Left kidney (tissue), 2 donors: ENCODE measurements around the gene GPR26. TPM values are rescaled to one million over a fixed set of nuclear protein-coding genes. Genes with fewer than 3 reads are reported as not detected.

ENCODE experiments used
- DNase-seq: peaks from one replicate; pipeline ENCODE4 v3.0.0-alpha.2; 2013
- polyA plus RNA-seq: library from polyadenylated mRNA; unstranded; fragments of 120-200 nt; gene quantifications from one replicate; pipeline ENCODE4 v1.2.1, GENCODE V29; 2013; ENCODE audit not compliant: insufficient read length

GPR26 gene
- polyA plus RNA-seq, 1 donor = 0.07 TPM

DNA sequence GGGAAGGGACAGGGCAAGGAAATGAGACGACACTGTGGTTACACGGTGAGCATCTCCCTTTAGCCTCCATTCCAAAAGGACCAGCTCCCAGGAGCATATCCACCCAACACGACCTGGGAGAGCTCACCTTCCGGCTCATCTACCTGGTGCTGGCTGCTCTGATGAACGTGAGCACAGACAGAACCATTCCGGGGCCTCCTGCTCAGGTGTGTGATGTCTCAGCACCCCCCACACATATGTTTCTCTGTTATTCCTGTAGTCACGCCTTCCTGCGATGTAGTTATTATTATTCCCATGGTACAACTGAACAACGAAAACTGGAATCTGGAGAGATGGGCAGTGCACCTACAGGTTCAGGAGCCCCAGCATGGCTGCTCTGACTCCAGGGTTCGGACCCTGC, 20.5 kb upstream of the GPR26 start:
- DNase-seq = no peak

DNA sequence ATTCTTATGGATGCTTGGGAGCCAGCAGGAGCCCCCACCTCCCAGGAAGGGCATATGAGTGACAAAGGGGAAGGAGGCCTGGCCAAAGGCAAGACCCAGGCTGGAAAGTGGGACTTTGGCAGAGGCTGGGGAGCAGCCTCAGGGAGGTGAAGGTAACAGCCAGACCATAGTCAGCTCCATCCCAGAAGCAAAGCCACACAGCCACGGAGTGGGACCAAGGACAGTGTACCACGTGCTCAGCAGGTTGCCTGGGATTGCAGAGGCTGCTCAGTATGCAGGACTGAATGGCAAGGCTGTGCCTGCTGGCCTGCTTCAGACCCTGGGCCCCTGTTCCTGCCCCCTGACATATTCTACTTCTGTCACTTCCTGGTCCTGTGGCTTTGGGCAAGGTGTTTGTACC, 17.6 kb upstream of the GPR26 start:
- DNase-seq = no peak

DNA sequence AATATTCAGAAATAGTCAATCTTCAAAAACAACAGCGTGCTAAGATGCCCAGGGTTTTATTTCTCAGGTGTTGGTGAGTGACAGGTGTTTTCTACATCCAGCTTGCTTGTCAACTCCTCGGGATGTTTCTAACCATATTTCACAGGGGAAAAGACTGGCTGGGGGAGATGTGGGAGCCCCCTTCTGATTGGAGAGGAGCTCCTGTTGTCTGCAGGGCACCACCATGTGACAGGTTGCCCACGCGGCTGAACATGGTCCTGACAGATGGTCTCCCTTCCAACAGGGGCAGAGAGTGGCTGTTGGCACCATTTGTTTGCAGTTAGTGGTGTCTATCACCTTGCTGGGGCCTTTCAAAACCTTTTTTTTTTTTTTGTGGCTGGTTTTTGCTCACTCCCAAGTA, 16.5 kb upstream of the GPR26 start:
- DNase-seq = no peak

DNA sequence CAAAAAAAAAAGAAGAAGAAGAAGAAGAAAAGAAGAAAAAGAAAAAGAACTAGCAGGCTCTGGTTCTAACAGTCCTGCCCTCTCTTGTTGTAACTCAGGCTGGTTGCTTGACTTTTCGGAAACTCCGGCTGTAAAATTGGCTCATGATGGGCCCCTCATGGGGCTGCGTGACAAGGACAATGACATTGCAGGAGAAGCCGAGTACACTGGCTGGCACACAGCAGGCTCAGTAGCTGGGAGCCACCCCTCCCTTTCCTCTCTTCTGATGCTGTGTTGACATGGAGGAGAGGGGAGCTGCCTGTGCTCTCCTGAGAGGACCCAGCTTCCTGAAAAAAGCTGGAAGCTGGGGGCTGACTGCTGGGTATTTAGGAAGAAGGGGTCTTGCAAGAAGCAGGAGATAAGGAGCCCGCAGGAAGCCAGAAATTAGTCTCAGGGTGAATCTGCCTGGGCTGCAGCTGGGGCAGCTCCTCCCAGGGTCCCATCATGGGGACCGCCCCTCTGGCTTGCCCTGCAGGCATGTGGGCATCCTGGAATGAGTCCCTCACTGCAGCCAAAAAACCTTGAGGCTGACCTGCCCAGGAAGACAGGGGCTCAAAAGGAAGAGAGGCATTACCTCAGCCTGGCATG, 14.6 kb upstream of the GPR26 start:
- DNase-seq = no peak

DNA sequence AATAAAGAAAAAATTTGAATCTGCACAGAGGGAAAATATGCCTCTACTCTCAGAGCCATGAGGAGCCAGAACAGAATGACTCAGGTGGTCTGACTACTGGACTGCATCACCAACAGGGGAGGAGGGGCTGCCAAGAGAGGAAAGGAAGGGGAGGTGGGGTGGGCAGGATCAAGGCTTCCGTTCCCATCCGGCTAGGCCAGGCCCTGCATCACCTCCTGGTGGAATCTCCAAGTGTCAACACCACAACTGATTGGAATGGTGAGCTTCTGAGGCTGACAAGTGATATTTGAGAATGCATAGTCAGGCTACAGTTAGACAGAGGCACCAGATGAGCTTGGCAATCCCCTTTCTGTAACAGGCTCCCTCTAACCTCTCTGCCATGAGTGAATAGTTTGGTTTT, 10.4 kb upstream of the GPR26 start:
- no peak for DNase-seq

DNA sequence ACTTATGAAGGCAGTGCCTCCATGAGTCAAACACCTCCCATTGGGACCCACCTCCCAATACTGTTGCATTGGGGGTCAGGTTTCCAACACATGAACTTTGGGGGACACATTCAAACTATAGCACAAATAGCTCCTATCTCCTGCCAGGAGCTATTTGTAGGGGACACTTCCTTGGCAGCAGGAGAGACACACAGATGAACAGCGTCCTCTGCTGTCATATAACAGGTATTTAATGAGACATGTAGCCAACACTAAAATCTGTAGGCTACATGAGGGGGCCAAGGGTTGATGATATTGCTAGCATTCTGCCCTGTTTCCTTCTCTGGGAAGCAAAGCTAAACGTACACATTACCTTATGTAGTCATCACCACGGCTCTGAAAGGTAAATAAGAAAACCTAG, 2.6 kb upstream of the GPR26 start:
- DNase-seq = no peak

DNA sequence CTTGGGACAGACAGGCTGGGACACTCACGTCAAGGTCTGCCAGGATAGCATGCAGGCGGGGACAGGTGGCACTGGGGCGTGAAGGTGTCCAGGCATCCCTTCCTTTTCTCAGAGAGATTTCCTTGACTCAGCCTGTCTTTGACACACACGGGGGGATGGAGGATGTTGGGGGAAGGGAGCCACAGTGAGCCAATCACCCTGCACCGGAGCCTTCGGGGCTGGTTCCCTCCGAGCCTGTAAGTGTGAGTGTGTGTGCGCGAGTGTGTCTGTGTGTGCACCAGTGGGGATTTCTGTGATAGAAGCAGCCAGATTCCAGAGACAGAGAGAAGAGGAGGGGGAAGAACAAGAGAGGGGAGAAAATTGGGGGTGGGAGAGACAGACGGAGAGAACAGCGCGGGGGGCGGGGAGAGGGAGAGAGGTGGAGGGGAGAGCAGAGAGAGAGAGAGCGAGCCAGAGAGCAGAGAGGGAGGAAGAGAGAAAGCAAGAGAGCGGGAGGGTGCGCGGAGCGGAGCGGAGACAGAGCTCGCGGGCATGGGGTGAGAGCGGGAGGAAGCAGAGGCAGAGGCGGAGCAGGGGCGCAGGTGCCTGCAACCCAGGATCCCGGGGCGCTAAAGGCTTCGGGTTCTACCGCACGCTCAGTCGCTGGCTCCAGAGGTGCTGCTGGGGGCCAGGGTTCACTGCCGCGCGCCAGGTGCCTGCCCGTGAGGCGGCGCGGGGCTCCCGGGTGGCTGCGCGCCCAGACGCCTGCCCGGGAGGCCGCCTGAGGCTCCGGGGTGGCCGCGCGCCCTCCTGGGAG, 466 bp upstream of the GPR26 start:
- no peak for DNase-seq

DNA sequence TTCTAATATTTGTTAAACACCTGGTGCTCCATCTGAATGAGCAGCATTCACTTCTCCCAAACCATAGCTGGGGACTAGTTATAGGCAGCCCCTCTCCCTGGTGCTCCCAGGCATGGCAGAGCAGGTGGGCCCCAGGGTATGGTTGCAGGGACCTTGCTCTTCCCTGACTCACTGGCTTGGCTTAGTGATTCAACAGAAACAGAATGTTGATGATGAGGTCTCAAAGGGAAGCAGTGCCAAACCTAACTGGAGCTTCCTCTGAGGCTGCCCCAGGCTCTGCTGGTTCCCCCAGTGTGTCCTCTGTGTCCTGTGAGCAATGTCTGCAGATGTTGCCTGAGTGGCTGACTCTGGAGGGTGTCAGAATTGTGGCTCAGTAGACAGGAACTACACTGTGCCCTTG, 3.7 kb downstream of the GPR26 start:
- no peak for DNase-seq

DNA sequence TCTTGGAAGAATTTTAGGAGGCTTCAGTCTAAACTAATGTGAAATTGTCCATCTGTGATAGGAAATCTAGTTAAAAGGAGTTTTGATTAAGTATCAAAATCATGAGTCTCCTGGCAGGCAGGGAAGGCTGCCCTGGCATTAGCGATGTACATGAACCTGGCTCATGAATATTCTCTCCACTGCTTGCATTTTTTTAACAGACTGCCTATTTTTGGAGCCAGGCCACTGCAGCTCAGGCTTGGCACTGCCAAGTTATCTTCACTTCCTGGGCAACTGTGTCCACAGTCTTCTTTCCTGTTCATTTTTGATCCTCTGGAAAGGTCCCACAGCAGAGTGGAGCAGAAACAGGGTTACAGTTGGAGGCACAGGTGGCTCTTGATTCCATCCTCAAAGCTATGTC, 7.0 kb downstream of the GPR26 start:
- no peak for DNase-seq

DNA sequence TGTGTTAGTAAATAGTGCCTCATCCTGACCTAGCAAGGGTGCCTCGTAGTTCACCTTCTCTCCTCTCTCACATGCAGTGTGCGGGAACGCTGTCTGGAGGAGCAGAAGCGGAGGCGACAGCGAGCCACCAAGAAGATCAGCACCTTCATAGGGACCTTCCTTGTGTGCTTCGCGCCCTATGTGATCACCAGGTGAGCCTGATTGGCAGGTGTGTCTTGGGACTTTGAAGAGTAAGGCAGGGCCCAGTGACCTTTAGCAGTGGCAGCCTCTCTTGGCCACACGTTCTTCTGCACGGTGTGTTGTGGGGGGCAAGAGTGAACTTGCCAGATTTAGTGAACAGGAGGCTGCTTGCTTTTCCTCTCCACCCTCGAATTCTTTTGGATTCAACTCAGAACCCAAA, 8.6 kb downstream of the GPR26 start:
- DNase-seq = no peak

DNA sequence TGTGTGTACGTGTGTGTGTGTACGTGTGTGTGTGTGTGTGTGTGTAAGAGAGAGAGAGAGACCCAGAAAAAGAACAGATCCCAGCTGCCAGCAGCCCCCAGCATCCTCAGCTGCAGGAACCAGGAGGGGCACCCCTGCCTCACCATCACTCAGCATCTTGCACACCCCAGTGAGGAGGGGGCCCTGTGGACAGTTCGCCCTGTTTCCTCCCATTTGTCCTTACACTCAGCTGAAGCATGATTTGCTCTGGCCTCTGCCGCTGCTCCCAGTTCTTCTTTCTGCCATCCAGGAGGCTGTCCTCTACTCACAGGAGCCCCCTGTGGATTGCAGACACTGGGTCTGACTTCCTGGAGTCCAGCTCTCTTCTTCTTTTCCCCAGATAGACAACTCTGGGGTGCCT, 9.7 kb downstream of the GPR26 start:
- DNase-seq = no peak

DNA sequence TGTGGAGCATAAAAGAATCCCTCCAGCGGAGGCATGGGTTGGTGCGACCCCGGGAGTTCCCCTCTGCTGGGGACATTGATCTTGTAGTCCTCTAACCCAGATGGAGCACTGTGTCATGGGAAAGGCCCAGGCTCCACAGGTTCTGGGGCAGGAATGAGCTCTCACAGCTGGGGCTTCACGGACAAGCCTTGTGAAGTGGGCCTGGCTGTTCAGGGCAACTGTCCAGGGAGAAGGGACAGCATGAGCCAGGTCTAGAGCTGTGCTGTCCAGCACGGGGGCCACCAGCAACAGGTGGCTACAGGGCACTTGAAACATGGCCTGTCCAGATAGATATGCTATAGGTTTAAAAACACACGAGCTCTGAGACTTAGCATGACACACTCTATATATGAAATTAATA, 11.4 kb downstream of the GPR26 start:
- no peak for DNase-seq

DNA sequence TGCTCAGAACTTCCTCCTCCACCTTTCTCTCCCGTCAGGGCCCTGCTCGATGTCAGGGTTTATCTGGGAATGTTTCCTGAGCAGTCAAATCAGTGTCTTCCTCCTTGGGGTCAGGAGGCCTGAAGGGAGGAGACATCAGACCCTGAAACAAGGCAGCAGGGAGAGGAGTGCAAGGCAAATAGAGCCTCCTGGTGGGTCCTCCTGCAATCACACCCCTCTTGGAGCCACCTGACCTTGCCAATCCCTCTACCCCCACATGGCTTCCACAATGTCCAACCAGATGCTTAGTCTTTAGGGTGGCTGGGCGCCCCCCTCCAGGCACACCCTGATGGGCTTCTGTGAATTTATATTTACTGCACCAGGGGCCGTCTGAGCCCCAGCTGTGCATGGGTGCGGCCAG, 12.2 kb downstream of the GPR26 start:
- DNase-seq = no peak

DNA sequence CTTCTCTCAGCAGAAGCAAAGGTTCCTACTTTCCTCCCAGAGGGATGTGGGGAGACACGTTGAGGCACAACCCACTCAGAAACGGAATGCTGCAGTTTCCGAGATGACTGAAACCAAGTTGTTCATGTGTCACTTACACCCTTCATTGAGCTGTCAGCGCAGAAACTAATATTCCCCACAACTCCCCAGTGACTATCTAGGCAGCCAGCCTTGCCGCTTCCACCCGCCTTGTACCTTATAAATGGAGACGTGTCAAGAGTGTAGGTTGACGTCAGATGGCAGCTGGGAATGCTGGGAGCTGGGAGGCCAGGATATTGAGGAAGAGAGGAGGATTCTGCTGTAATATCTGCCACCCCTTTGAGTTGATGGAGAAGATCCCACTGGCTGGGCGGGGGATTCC, 15.1 kb downstream of the GPR26 start:
- no peak for DNase-seq

DNA sequence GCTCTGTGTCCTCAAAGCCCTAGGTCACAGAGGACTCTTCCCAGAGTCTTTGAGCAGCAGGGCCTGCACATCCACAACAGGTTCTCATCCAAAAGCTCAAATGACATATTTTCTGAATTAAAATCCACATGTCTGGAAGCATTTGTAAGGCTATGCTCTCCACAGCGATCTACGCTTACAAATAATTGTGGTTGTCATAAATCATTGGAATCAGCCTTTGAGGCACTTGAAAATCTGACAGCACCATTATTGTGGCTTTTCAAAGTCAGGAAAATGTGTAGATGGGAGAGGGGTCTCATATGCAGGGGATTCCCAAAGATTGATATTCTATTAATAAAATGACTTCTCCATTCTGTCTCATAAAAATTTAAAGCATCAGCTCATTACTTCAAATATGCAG, 16.3 kb downstream of the GPR26 start:
- DNase-seq = no peak

DNA sequence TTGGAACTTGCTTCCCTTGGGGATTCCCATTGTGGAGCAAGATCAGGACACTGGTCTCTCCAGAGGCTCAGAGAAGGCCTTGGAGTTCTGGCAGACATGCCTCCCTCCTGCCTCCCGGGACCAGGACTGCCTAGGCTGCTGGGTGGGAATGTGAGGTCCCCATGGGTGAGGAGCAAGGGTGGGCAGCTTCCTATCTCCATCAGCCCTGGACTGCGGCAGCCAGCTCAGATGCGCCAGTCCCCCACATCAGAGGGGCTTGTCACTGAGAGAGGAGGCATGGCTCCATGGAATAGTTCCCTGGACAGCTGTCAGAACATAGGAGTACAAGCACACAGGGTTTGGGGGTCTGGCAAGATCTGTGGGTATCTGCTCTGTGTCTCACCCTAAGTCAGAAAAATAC, 17.3 kb downstream of the GPR26 start:
- DNase-seq = no peak

DNA sequence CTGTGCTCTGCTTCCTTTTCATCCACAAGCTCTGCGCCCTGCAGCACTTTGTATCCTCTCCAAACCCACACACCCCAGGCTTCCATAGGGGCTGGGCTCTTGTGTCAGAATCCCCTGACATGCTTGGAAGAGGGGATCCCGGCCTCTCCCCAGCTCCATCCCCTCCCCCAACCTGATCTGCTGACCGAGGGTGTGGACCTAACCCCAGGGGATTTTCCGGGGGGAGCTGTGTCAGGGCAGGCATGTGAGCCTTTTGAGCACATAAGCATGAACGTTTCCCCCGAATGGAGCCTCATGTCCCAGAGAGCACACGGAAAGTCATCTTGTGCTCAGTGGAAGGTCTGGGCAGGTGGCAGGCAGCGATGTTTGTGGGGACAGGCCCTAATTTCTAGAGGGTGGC, 17.7 kb downstream of the GPR26 start:
- DNase-seq = no peak

DNA sequence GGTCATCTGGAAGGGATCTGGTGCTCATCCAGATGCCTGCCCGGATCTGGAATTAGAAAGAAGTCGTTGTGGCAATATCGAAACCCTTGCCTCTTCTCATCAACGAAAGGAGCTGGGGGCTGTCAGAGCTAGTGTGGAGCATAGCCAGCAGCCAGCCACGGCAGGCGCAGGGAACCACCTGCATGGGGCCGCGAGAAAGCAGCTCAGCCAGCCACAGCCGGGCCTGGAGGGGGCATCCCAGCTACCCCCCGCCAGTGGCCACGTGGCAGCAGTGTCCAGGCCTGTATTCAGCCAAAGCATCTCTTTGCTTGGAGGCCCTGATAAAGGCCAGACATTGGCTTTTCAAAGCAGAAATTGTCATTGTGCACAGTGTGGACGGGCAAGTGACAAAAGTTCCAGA, 19.1 kb downstream of the GPR26 start:
- no peak for DNase-seq

DNA sequence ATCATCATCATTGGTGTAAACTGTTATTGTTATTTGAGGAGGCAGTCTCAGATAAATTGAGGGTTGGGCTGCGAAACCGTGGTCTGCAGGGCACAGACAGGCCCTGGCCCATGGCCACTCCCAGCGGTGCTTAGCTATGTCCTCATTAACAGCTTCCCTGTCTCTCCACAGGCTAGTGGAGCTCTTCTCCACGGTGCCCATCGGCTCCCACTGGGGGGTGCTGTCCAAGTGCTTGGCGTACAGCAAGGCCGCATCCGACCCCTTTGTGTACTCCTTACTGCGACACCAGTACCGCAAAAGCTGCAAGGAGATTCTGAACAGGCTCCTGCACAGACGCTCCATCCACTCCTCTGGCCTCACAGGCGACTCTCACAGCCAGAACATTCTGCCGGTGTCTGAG, 21.6 kb downstream of the GPR26 start:
- no peak for DNase-seq

DNA sequence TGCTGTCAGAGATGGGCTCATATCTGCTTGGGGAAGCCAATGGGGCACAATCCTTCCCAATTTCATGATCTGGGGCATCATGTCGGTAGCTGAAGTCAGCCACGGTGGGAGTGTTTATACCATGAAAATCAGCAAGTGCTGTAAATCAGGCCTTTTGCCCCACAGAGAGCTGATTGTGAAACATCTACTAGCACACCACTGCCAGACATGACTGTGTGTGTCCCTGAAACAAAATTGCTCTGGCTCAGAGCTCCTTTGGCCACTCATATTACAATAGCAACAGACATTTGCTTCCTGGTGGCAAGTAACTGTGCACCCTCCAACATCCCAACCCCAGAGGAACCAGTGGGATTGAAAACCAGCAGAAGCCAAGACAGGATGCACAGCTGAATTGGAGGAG, 23.7 kb downstream of the GPR26 start:
- no peak for DNase-seq

DNA sequence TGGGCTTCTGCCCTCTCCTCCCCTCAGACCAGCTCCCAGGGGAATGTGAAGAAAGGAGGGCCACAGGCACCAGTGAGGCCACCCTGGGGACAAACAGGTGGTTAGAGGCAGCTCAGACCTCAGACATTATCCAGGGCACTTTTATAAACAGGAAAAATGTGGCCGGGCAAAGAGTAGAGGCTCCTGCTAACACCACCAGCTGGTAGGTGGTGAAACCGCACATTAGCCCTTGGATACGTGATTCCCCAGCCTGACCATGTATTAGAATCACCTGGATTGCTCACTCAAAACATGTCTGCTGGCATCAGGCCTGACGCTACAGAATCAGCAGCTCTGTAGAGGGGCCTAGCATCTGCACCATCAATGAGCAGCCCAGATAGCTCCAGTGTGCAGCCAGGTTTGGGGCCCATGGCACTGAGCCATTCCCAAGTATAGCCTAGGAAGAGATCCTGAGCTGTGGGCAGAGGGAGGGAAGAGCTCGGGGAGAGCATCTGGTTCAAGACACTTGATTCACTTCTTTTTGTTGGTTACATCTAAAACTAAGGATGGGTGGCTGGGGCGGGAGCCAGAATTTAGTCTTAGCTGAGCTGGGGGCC, 37.1 kb downstream of the GPR26 start:
- DNase-seq = no peak

DNA sequence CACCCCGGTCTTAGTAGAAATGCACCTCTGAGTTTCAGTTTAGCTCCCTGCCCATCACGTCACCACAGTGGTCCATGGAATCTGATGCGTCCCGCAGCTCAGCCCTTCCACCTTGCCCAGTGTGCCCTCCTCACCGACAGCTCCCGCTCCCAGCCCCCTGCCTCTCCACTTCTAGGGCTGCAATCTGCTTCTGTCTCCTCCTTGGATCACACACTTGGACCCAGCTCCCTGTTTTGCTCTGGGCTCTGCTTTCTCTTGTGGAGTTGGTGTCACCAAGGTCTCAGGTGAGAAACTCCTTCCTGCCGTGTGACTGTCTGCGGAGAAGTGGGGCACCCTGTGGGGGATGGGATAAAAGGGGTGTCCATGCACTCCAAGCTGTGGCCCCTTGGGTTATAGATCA, 37.9 kb downstream of the GPR26 start:
- no peak for DNase-seq

DNA sequence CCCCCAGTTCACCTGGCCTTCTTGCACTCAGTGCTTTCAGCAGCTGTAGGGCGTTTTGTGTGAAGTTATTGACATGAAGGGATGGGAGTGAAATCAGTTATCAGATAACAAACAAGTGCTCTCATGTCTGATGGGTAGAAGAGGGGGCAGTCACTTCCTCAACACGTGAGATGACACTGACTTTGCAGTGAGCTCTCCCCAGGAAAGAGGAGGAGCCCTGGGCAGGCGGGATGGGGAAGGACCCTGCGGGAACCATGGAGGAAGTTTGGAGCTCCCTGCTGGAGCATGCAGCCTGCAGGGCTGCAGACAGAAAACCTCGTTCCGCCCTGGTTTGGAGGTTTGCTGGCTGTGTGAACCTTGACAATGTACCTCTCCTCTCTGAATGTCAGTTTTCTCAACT, 38.7 kb downstream of the GPR26 start:
- DNase-seq = no peak

DNA sequence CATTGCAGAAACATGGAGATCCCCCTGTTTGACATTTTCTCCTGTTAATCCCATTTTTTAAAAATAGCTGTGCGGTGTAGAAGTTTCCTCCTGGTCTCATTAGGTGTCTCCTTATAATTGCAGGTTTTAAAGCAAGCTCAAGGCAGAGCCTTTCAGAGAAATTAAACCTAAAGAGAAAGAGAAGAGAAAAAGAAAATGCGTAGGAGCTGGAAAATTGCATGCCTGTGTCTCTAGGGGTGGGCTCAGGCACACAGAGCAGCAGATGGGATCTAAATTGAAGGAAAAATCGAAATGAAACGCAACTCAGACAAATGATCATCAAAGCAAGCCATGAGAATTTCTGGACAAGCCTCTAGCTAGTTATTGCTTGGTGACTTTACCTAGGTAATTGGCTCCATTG, 40.1 kb downstream of the GPR26 start:
- DNase-seq = no peak
